GM23338 (cell line): ENCODE measurements around the gene AMFR. TPM values are rescaled to one million over a fixed set of nuclear protein-coding genes. Genes with fewer than 3 reads are reported as not detected.

ENCODE experiments used
- ATAC-seq: fragments of 200-7000 bp; cut with Tn5 transposase; 3 replicates; pipeline ENCODE4 v1.9.1; 2020
- DNase-seq: peaks from one replicate; pipeline ENCODE4 v3.0.0-alpha.2; 2015; ENCODE audit warnings: low spot score
- H2AFZ ChIP-seq: fragments of 200-600 bp; sonication (generic); 2 replicates; pipeline ENCODE4 v1.8.0; 2016; ENCODE audit warnings: antibody characterized with exemption, mild to moderate bottlenecking, moderate library complexity
- H3F3A ChIP-seq: fragments of 200-600 bp; sonication (generic); replicated peaks from 2 replicates; pipeline ENCODE4 v1.8.0; 2017; ENCODE audit warnings: antibody characterized with exemption, mixed run types, low read depth
- H3K27ac ChIP-seq: fragments of 200-600 bp; sonication (generic); 2 replicates; pipeline ENCODE4 v1.6.1; 2016; ENCODE audit warnings: low read depth
- H3K27me3 ChIP-seq: fragments of 200-600 bp; sonication (generic); 2 replicates; pipeline ENCODE4 v1.8.0; 2016; ENCODE audit warnings: mild to moderate bottlenecking, mixed run types, moderate library complexity; ENCODE audit not compliant: insufficient read depth
- H3K36me3 ChIP-seq: fragments of 200-600 bp; sonication (generic); 2 replicates; pipeline ENCODE4 v1.8.0; 2016; ENCODE audit warnings: mild to moderate bottlenecking; ENCODE audit not compliant: insufficient read depth
- H3K4me1 ChIP-seq: fragments of 200-600 bp; sonication (generic); 2 replicates; pipeline ENCODE4 v1.8.0; 2016; ENCODE audit warnings: mild to moderate bottlenecking, moderate library complexity; ENCODE audit not compliant: insufficient read depth
- H3K4me2 ChIP-seq: fragments of 200-600 bp; sonication (generic); 2 replicates; pipeline ENCODE4 v1.7.1; 2017; ENCODE audit warnings: mixed run types
- H3K4me3 ChIP-seq: fragments of 200-600 bp; sonication (generic); 2 replicates; pipeline ENCODE4 v1.6.1; 2016; ENCODE audit warnings: mixed run types
- H3K79me2 ChIP-seq: fragments of 200-600 bp; sonication (generic); replicated peaks from 2 replicates; pipeline ENCODE4 v1.8.0; 2017; ENCODE audit warnings: mild to moderate bottlenecking; ENCODE audit not compliant: insufficient read depth
- H3K9me2 ChIP-seq: fragments of 200-600 bp; sonication (generic); 2 replicates; pipeline ENCODE4 v1.8.0; 2017; ENCODE audit not compliant: insufficient read depth
- H4K20me1 ChIP-seq: fragments of 200-600 bp; sonication (generic); replicated peaks from 2 replicates; pipeline ENCODE4 v1.8.0; 2017; ENCODE audit warnings: mild to moderate bottlenecking; ENCODE audit not compliant: insufficient read depth
- H3K27ac Mint-ChIP-seq: 2 replicates; pipeline ENCODE4 v1.8.0; 2020; ENCODE audit warnings: inconsistent platforms, mild to moderate bottlenecking, moderate library complexity, mixed read lengths
- H3K27me3 Mint-ChIP-seq: 3 replicates; pipeline ENCODE4 v1.8.0; 2022; ENCODE audit warnings: low read depth, mild to moderate bottlenecking, moderate library complexity, mixed read lengths, inconsistent platforms; ENCODE audit not compliant: insufficient read depth, poor library complexity
- H3K36me3 Mint-ChIP-seq: 3 replicates; pipeline ENCODE4 v1.8.0; 2021; ENCODE audit warnings: low read depth, mild to moderate bottlenecking, inconsistent platforms, moderate library complexity, mixed read lengths
- H3K4me1 Mint-ChIP-seq: 3 replicates; pipeline ENCODE4 v1.8.0; 2020; ENCODE audit warnings: mild to moderate bottlenecking, inconsistent platforms, mixed read lengths
- H3K4me3 Mint-ChIP-seq: 3 replicates; pipeline ENCODE4 v1.8.0; 2021; ENCODE audit warnings: moderate library complexity, mild to moderate bottlenecking, inconsistent platforms, mixed read lengths
- H3K9me3 Mint-ChIP-seq: 3 replicates; pipeline ENCODE4 v1.8.0; 2020; ENCODE audit warnings: moderate library complexity, mild to moderate bottlenecking, inconsistent platforms, mixed read lengths
- CREB1 ChIP-seq: fragments of 250-450 bp; sonication (Bioruptor Pico); IDR thresholded peaks from 2 replicates; pipeline ENCODE4 v1.5.0; 2020; ENCODE audit warnings: low read depth, mild to moderate bottlenecking, moderate library complexity
- EZH2phosphoT487 ChIP-seq: fragments of 200-600 bp; sonication (generic); IDR thresholded peaks from one replicate; pipeline ENCODE4 v1.8.1; 2018; ENCODE audit warnings: antibody characterized with exemption; ENCODE audit not compliant: unreplicated experiment
- JUNB ChIP-seq: IDR thresholded peaks from one replicate; pipeline ENCODE4 v1.6.1; 2016; ENCODE audit warnings: antibody characterized with exemption; ENCODE audit not compliant: unreplicated experiment
- NANOG ChIP-seq: IDR thresholded peaks from 2 replicates; pipeline ENCODE4 v1.6.1; 2016; ENCODE audit warnings: antibody characterized with exemption, borderline replicate concordance
- STAT1 ChIP-seq: IDR thresholded peaks from one replicate; pipeline ENCODE4 v1.6.1; 2016; ENCODE audit warnings: antibody characterized with exemption; ENCODE audit not compliant: unreplicated experiment
- polyA plus RNA-seq: library from polyadenylated mRNA; unstranded; fragments of >200 nt; fragmentation: Nextera tagmentation; extraction: Ambion mirVana; gene quantifications from 2 replicates; pipeline ENCODE4 v1.2.1, GENCODE V29; 2016
- total RNA-seq: library from RNA; depleted of rRNA; stranded (reverse); fragments of >200 nt; shearing (Covaris generic); gene quantifications from 2 replicates; pipeline ENCODE4 v1.2.3, GENCODE V29; 2014
- TF ChIP-seq, protein P1 (sequence below), 2 experiments: fragments of 200-600 bp in 1 of 2; sonication (generic) in 1 of 2; conservative IDR thresholded peaks; 2 replicates each; pipeline versions ENCODE4 v1.5.1 to v1.6.1; 2016 to 2017; ENCODE audit warnings: antibody characterized with exemption in 2 of 2, low read depth in 2 of 2, mild to moderate bottlenecking in 2 of 2, moderate library complexity in 1 of 2
- TF ChIP-seq, protein P2 (sequence below): fragments of 250-450 bp; sonication (Bioruptor Pico); IDR thresholded peaks from 2 replicates; pipeline ENCODE4 v1.5.0; 2020; ENCODE audit warnings: mild to moderate bottlenecking, moderate library complexity
- TF ChIP-seq, protein P3 (sequence below): IDR thresholded peaks from 2 replicates; pipeline ENCODE4 v1.6.1; 2016; ENCODE audit warnings: antibody characterized with exemption
- TF ChIP-seq, protein P4 (sequence below): IDR thresholded peaks from one replicate; pipeline ENCODE4 v1.6.1; 2018; ENCODE audit warnings: antibody characterized with exemption; ENCODE audit not compliant: unreplicated experiment

Gene AMFR
- total and polyA plus RNA-seq, 2 experiments from 2014 or later = 9.0 to 41.1 TPM

DNA sequence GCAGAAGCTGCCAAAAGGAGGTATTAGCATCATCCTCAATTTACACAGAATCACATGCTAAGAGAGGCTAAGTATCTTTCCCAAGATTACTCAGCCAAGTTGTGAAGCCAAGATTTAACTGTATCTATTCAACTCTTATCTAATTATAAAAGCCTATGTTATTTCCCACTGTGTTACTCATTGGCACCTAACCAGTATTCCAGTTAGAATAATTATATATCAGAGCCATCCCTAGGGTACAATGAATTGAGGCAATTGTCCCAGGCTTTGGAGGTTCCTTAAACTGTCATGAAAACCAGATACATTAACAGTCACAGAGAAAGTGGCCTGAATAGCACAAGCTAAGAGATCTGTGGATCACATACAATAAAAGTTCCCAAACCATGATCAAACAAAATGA is 10.9 kb upstream of the AMFR start:
- no peak for ATAC-seq
- Histone ChIP-seq H3K9me2 (no peaks in the 10 kb centered on the region), H3K27me3 (no peaks in the 10 kb centered on the region), H3K27ac (no peak overlapping the region), H3K79me2 (peaks cover 22% of the 10 kb centered on the region), H3K36me3 (peaks cover 51% of the 10 kb centered on the region), H3F3A (no peaks in the 10 kb centered on the region), H2AFZ (no peak overlapping the region), H3K4me1 (no peaks in the 10 kb centered on the region), H3K4me3 (no peak overlapping the region), H3K4me2 (no peak overlapping the region), H4K20me1 (peaks cover 20% of the 10 kb centered on the region)
- Mint-ChIP-seq H3K27me3 (no peaks in the 10 kb centered on the region), H3K36me3 (peaks cover 66% of the 10 kb centered on the region), H3K9me3 (no peaks in the 10 kb centered on the region), H3K4me3 (no peak overlapping the region), H3K27ac (no peak overlapping the region), H3K4me1 (no peaks in the 10 kb centered on the region)
- DNase-seq = no peak
- TF ChIP-seq STAT1 (no peak), CREB1 (CRISPR knock-in tag) (no peak), JUNB (no peak)

DNA sequence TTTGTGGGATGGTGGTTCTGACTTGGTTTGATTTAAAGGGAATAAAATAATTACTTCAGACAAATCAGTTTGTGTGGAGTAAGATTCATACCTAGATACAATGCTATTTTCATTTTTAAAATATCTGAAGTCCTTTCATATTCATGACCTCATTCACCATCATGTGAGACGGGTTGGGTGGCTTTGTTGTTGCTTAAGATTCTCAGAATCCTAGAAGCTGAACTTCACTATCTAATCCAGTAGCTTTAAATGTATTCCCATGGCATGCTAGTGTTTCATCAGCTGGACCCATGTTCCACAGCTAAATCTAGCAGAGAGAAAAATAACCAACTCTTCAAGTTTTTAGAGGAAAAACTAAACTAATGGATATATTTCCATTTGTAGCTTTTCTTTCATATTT is 2.7 kb upstream of the AMFR start:
- H3K4me3 ChIP-seq = no peak overlapping the region
- Mint-ChIP-seq H3K4me1 (peaks cover 15% of the 10 kb centered on the region; the same call in 2 of the 3 replicates), H3K27me3 (peaks cover 7% of the 10 kb centered on the region), H3K36me3 (peaks cover 20% of the 10 kb centered on the region; the same call in 2 of the 3 replicates), H3K4me3 (no peak overlapping the region), H3K9me3 (no peaks in the 10 kb centered on the region), H3K27ac (no peak overlapping the region)
- no peak overlapping the region for H3K4me2 ChIP-seq
- no peak for ATAC-seq
- no peak overlapping the region for H3K27ac ChIP-seq
- no peaks in the 10 kb centered on the region for H3K9me2 ChIP-seq
- peaks cover 12% of the 10 kb centered on the region for H3K79me2 ChIP-seq
- H3K4me1 ChIP-seq = peaks cover 12% of the 10 kb centered on the region
- H3K27me3 ChIP-seq = peaks cover 12% of the 10 kb centered on the region
- H4K20me1 ChIP-seq = peaks cover 17% of the 10 kb centered on the region; the same call in 1 of the 2 replicates
- H3K36me3 ChIP-seq = peaks cover 16% of the 10 kb centered on the region; the same call in 1 of the 2 replicates
- no peak overlapping the region for H2AFZ ChIP-seq
- no peak for DNase-seq
- peaks cover 7% of the 10 kb centered on the region for H3F3A ChIP-seq
- TF ChIP-seq, protein P1, sequence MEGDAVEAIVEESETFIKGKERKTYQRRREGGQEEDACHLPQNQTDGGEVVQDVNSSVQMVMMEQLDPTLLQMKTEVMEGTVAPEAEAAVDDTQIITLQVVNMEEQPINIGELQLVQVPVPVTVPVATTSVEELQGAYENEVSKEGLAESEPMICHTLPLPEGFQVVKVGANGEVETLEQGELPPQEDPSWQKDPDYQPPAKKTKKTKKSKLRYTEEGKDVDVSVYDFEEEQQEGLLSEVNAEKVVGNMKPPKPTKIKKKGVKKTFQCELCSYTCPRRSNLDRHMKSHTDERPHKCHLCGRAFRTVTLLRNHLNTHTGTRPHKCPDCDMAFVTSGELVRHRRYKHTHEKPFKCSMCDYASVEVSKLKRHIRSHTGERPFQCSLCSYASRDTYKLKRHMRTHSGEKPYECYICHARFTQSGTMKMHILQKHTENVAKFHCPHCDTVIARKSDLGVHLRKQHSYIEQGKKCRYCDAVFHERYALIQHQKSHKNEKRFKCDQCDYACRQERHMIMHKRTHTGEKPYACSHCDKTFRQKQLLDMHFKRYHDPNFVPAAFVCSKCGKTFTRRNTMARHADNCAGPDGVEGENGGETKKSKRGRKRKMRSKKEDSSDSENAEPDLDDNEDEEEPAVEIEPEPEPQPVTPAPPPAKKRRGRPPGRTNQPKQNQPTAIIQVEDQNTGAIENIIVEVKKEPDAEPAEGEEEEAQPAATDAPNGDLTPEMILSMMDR (conservative IDR thresholded peaks at IDR 0.05; ENCODE audit: low read depth in 2 of 2) = no peak
- TF ChIP-seq JUNB = no peak
- TF ChIP-seq, protein P2, sequence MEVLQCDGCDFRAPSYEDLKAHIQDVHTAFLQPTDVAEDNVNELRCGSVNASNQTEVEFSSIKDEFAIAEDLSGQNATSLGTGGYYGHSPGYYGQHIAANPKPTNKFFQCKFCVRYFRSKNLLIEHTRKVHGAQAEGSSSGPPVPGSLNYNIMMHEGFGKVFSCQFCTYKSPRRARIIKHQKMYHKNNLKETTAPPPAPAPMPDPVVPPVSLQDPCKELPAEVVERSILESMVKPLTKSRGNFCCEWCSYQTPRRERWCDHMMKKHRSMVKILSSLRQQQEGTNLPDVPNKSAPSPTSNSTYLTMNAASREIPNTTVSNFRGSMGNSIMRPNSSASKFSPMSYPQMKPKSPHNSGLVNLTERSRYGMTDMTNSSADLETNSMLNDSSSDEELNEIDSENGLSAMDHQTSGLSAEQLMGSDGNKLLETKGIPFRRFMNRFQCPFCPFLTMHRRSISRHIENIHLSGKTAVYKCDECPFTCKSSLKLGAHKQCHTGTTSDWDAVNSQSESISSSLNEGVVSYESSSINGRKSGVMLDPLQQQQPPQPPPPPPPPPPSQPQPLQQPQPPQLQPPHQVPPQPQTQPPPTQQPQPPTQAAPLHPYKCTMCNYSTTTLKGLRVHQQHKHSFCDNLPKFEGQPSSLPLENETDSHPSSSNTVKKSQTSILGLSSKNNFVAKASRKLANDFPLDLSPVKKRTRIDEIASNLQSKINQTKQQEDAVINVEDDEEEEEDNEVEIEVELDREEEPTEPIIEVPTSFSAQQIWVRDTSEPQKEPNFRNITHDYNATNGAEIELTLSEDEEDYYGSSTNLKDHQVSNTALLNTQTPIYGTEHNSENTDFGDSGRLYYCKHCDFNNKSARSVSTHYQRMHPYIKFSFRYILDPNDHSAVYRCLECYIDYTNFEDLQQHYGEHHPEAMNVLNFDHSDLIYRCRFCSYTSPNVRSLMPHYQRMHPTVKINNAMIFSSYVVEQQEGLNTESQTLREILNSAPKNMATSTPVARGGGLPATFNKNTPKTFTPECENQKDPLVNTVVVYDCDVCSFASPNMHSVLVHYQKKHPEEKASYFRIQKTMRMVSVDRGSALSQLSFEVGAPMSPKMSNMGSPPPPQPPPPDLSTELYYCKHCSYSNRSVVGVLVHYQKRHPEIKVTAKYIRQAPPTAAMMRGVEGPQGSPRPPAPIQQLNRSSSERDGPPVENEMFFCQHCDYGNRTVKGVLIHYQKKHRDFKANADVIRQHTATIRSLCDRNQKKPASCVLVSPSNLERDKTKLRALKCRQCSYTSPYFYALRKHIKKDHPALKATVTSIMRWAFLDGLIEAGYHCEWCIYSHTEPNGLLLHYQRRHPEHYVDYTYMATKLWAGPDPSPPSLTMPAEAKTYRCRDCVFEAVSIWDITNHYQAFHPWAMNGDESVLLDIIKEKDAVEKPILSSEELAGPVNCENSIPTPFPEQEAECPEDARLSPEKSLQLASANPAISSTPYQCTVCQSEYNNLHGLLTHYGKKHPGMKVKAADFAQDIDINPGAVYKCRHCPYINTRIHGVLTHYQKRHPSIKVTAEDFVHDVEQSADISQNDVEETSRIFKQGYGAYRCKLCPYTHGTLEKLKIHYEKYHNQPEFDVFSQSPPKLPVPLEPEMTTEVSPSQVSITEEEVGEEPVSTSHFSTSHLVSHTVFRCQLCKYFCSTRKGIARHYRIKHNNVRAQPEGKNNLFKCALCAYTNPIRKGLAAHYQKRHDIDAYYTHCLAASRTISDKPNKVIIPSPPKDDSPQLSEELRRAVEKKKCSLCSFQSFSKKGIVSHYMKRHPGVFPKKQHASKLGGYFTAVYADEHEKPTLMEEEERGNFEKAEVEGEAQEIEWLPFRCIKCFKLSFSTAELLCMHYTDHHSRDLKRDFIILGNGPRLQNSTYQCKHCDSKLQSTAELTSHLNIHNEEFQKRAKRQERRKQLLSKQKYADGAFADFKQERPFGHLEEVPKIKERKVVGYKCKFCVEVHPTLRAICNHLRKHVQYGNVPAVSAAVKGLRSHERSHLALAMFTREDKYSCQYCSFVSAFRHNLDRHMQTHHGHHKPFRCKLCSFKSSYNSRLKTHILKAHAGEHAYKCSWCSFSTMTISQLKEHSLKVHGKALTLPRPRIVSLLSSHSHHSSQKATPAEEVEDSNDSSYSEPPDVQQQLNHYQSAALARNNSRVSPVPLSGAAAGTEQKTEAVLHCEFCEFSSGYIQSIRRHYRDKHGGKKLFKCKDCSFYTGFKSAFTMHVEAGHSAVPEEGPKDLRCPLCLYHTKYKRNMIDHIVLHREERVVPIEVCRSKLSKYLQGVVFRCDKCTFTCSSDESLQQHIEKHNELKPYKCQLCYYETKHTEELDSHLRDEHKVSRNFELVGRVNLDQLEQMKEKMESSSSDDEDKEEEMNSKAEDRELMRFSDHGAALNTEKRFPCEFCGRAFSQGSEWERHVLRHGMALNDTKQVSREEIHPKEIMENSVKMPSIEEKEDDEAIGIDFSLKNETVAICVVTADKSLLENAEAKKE = no peak
- TF ChIP-seq, protein P3, sequence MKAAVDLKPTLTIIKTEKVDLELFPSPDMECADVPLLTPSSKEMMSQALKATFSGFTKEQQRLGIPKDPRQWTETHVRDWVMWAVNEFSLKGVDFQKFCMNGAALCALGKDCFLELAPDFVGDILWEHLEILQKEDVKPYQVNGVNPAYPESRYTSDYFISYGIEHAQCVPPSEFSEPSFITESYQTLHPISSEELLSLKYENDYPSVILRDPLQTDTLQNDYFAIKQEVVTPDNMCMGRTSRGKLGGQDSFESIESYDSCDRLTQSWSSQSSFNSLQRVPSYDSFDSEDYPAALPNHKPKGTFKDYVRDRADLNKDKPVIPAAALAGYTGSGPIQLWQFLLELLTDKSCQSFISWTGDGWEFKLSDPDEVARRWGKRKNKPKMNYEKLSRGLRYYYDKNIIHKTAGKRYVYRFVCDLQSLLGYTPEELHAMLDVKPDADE = no peak
- TF ChIP-seq NANOG = no peak
- no peak for TF ChIP-seq STAT1
- TF ChIP-seq EZH2phosphoT487 = no peak
- TF ChIP-seq, protein P4, sequence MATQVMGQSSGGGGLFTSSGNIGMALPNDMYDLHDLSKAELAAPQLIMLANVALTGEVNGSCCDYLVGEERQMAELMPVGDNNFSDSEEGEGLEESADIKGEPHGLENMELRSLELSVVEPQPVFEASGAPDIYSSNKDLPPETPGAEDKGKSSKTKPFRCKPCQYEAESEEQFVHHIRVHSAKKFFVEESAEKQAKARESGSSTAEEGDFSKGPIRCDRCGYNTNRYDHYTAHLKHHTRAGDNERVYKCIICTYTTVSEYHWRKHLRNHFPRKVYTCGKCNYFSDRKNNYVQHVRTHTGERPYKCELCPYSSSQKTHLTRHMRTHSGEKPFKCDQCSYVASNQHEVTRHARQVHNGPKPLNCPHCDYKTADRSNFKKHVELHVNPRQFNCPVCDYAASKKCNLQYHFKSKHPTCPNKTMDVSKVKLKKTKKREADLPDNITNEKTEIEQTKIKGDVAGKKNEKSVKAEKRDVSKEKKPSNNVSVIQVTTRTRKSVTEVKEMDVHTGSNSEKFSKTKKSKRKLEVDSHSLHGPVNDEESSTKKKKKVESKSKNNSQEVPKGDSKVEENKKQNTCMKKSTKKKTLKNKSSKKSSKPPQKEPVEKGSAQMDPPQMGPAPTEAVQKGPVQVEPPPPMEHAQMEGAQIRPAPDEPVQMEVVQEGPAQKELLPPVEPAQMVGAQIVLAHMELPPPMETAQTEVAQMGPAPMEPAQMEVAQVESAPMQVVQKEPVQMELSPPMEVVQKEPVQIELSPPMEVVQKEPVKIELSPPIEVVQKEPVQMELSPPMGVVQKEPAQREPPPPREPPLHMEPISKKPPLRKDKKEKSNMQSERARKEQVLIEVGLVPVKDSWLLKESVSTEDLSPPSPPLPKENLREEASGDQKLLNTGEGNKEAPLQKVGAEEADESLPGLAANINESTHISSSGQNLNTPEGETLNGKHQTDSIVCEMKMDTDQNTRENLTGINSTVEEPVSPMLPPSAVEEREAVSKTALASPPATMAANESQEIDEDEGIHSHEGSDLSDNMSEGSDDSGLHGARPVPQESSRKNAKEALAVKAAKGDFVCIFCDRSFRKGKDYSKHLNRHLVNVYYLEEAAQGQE = no peak
